ENCODE data around the gene CACTIN.
"Not testable (repeated sequence)": the region's sequence is repeated elsewhere in the genome, so short reads cannot be mapped to it uniquely, and the experiment has no call there.

CACTIN gene

DNA sequence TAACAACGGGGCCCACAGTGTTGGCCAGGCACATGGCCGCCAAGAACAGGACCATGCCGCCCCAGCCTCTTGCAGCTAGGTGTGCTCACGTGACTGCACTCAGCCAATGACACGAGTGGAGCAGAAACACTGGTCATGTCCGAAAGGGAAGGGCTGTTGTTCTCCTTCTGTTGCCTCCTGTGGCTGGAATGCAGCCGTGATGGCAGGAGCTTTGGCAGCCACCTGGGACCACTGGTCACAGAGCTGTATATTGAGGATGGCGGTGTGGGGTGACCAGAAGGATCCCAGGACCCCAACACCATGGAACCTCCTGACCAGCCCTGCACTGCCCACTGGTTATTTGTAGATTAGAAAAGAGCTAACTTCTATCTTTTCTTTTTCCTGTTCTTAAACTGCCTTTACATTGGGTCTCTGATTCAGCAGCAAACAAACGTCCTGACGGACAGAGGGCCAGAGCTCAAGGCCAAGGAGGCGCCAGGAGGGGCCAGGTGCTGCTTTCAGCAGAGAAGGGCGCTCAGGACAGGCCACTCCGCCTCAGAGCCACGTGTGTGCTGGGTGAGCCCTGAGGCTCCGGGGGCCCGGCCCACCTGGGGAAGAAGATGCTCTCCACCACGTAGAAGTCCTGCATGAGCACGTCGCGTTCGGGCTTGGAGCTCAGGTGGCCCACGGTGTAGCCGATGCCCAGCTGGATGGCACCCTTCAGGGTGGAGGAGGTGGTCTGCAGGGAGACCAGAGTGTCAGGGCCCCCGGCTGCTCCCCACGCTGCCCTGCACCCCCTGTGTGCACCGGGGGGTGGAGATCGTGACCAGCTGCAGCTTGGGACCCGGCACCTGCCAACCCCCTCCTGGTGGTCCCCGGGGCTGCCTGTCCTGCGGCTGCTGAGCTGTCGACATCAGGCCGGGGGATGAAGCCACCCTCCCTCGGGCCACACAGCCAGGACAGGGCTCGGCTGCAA, 35.0 kb upstream of the CACTIN start:
- no peak for DNase-seq

DNA sequence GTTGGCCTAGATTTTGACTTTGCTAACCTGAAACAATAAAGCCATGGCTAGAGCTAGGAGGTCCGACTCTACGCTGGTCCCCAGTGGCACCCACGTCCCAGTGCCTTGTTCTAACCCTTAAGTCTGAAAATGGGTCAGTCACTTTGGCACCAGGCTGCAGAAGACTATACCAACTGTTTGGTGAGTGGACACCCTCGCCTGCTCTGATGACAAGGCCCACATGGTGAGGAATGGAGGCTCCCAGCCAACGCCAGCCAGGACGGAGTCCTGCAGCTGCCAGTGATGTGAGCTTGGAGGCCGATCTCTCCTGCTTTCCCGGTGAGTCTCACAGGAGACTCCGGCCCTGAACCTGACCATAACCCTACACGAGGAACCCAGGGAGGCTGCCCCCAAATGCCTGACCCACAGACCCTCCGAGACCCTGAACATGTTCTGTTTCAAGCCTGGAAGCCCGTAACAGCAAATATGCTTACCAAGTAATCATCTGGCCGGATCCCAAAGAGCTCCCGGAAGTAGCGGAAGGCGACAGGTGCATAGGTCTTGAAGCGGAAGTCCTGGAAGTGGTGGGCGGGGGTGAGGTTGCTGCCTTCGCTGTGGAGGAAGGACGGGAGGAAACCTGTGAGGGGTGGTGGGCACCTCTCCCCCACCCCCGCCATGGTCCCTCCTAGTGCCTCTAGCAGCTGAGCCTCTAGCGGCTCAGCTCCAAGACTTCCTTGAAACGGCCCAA, 34.1 kb upstream of the CACTIN start:
- DNase-seq = no peak

DNA sequence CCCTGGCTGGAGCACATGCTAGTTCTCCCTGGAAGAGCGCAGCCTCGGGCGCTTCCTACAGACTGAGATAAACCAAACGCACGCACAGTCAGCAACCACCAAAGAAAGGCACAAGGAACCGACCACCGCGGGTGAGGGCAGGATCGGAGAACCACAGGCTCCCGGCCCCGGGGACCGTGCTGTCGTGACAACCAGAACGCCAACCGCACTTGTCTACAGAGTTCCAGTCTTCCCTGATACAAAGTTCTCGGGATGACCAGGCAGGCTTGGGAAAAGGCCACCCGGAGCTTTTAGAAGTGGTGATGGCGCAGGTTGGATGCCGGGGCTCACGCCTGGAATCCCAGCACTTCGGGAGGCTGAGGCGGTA, 33.1 kb upstream of the CACTIN start:
- no peak for DNase-seq

DNA sequence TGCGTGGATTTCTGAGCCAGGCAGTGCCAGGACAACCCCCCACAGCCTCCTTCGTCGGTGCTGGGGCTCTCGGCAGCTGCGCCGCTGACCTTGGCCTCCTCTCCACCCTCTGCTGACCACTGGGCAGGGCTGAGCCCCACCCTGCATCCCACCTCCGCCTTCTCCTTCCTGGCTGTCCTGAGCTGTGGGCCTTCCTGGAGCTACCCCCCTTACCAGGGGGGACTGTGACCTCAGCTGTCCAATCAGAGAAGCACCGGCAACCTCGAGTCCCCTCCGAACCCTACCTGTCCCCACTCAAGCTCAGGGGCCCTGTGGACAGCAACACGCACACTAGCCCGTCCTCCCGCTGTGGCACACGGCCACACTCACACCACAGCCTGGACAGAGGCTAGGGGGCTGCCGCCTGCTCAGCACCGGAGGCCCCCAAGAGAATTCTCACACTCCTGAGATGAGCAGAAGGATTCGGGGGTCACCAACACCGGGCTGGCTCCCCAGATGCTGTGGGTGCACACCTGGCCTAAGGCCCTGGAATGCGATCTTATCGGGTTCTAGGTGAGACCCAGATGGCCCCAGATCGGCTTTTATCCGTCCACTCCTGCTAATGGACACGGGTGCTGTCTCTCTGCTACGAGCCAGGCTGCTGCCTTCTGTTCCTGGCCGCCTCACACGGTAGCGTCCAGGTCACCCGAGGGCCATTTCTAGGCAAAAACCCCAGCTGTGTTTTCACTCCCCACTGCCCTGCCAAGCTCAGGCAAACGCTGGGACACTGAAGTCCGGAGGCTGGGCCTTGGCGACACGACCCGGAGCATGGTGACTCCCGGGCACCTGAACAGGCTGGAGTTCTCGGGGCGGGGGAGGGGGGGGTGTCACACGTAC, 32.5 kb upstream of the CACTIN start:
- DNase-seq = no peak

DNA sequence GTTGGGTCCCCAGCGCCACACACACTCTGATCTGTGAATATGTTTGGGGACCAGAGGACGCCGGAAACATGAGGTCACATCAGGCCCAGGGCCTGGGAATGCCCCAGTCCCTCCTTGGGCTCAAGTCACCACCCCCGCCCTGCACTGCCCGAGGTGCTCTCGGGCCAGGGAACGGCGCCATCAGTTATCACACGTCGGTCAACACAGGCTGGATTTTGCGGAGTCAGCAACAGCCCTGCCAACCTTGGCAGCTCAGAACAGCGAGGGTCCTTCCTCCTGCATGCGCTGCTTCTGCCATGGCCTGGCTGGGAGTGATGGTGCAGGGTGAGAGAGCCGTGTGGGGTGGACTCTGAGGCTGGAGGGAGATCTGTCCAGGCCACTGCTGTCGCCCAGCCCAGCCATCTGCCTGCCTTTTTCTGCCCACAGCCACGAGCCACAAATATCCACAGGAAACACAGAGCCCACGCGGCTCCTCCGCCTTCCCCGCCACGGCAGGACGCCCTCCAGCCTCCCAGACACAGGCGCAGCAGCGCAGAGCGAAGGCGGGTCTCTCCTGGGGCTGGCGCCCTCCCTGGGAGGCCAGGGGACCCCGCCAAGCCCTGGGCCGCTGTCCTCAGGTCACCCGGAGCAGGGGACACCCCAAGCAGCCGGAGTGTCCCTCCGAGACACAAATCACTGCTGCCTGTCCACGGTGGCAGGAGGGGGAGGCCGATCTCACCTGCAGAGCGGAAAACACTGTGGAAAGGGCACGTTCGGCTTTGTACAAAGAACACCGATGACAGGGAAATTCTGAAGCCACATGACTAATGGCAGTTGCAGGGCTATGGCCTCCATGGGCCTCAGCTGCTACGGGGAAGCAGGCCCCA, 31.6 kb upstream of the CACTIN start:
- DNase-seq = no peak

DNA sequence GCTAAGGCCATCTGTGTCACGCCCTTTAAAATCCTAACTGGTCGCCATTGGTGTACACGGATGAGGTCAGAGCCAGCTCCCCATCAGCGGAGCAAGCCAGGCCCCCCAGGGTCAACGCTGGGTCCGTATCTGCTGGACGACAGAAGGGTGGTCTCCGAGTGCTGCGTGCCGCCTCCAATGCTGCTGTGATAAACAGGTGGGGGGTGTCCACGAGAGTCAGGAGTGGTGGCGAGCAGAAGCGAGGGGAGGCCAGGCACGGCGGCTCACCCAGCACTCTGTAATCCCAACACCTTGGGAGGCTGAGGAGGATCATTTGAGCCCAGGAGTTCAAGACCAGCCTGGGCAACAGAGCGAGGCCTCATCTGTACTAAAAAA, 30.8 kb upstream of the CACTIN start:
- no peak for DNase-seq

DNA sequence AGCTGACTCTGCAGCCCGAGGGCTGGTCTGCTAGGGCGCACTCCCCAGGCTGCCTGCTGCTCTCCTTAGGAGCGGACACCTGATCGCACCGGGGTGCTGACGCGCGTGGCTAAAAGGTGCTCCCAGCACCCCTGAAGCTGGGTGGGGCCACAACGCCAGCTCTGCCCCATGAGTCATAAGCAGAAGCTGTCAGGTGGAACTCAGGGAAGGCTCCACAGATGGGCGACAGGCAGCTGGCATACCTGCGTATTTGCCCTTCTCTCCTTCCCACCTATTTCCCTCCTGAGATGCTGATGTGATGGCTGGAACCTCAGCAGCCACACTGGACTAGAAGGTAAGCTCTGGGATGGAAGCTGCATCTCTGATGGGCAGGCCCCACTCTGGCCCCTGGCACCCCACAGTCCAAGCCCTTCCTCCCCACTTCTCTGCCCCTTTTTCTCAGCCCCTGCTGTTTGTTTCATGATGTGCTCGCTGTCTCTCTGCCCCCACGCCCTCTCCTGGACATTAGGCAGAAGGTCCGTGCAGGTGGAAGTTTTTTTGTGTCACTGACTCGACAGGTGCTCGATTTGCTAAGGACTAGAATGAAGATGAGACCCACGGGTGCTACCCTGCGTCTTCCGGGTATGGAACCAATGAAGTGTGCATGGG, 30.3 kb upstream of the CACTIN start:
- DNase-seq = no peak

DNA sequence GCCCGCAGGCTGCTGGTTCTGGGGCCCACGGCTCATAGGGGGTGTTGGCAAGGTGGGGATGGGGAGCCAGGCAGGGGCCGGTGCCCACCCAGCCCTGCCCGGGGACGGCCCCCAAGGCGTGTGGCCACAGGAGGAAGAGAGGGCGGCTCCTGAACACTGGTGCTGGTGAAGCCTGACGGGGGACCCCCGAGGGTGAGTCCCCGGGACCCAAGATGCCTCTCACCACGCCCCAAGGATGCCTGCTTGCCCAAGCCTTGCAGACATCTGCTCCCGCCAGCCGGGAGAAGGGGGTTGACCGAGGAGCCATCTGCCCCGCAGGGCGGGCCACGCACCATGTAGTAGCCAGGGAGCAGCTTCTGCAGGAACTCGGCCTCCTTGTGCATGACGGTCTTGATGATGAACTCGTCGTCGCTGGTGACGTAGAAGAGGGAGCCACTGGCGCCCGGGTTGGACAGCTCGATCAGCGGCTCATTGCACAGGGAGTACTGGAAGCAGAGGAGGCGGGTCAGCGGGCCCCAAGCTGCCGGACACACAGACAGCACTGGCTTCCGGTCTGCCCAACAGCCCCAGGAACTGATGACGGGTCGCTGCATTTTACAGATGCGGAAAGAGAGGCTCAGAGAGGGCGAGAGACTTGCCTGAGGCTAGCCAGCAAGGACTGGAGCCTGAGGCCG, 29.6 kb upstream of the CACTIN start:
- no peak for DNase-seq

DNA sequence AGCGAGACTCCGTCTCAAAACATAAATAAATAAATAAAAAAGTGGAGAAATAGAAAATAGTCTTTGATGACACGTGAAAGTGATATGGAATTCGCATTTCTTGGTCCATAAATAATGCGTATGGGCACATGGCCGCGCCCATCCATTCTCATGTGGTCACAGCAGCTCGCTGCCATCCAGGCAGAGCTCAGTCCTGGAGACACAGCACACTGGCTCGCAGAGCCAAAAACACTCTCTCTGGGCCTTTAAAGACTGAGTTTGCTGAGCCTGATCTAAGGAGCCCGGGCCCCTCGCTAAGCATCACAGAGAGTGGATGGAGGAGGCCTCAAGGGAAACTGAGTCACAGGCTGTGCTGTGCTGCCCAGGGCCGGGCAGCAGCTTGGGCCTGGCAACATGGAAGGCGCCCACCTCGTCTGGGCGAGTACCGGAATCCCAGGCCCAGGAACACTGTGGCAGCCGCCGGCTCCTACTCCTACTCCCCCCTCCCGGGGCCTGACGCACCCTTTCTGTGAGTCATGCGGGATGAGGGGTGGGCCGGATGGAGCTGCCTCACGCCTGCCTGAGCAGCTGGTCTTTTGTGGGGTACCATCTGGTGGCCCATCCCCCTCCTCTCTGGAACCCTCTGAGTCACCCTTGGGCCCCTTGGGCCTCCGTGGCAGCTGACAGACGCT, 28.9 kb upstream of the CACTIN start:
- DNase-seq = no peak

DNA sequence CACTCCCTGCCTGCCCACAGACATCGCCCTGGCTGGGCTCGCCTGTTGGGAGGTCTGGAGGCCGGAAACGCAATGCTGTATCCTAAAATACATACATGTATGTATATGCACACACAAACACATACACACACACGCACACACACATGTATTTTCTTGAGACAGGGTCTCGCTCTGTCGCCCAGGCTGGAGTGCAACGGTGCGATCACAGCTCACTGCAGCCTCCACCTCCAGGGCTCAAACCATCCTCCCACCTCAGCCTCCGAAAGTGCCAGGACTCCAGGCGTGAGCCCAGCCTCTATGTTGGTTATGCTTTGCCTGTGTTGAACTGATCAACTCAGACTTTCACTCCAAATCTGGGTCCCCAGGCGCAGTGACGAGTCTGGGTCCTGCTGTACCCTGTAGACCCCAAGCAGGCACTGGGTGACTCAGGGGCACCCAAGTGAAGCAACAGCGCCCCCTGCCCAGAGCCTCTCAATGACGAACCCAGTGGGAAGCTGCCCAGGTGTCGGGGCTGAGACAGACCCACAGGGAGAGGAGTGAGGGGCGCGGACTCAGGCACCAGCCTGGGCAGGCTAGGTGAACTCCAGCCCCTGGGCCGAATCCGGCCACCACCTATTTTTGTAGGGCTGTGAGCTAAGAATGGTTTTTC, 27.4 kb upstream of the CACTIN start:
- DNase-seq = no peak

DNA sequence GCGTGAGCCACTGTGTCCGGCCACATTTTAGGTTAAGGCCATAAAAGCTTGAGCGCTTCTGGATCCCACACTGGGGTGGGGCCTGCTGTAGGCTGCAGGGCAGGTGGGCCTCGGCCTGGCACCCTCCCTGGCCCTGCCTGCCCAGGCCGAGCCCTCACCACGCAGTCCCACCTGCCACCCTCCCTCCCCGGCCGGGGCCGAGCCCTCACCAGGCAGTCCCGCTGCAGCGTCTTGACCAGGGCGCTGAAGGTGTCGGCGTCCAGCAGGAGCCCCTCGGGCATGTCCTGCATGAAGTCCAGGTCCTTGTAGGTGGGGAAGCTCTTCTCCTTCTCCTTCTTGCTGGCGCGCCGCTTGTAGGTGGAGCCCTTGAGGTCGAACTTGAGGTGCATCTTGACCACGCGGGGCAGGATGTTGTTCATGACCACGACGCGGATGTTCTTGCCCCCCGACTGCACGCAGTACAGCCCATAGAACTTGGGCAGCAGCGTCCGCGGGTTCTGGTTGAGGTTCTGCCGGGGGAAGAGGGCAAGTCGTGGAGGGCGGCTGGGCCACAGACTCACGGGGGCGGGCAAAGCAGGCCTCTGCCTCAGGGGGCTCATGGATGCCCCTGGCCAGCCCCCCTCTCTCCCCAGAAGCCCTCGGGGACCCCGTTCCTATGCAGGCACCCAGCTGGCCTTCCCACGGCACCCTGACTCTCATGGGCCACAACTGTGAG, 26.6 kb upstream of the CACTIN start:
- no peak for DNase-seq

DNA sequence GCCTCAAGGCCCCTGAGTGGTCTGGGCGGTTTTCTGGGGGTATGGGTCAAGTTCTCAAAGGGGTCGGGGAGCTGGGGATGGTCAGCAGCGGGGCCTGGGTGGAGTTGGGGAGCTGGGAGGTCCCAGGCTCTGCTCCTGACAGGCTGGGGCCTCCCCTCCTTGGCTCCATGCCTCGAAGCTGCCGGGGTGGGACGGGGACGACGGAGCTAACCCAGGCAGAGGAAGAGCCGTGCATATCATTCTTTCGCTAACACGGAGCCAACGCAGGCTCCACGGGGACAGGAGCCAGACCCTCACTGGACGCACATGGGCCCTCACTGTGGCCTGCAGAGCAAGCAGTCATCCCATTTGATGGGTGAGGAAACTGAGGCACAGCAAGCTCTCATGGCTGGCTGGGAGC, 25.8 kb upstream of the CACTIN start:
- no peak for DNase-seq

DNA sequence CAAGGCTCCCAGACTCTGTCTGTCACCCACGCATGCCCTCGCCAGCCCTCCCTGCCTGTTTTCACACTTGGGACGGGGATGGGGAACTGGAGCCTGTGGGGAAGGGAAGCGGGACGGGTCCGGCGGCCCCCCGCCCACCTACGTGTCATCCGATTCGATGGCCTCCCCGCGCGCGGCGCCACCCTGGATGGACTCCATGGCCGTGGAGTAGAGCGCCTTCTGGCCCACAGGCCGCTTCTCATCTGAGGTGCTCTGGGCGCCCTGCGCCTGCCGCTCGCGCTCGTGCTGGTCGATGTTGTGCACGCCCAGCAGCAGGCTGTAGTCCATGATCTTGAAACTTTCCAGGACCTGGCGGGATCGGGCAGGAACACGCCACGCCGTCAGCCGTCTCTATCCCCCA, 25.1 kb upstream of the CACTIN start:
- no peak for DNase-seq

DNA sequence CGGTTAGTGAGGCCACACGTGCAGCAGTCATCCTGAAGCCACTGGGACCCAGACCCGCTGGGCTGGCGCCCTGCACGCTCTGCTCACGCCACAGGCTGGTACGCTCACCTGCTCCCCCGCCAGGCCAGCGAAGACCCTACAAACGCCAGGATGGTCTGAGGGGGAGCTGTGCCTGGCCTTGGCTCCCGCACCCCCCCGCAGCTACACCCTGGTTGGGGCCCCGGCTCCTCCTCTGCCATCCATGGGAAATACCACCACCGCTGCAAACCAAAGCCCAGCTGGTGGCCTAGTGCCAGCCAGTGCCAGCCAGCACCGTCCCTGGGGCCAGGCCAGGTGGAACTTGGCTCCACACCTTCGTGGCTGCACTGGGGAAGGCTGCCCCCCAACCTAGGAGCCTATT, 23.3 kb upstream of the CACTIN start:
- DNase-seq = no peak

DNA sequence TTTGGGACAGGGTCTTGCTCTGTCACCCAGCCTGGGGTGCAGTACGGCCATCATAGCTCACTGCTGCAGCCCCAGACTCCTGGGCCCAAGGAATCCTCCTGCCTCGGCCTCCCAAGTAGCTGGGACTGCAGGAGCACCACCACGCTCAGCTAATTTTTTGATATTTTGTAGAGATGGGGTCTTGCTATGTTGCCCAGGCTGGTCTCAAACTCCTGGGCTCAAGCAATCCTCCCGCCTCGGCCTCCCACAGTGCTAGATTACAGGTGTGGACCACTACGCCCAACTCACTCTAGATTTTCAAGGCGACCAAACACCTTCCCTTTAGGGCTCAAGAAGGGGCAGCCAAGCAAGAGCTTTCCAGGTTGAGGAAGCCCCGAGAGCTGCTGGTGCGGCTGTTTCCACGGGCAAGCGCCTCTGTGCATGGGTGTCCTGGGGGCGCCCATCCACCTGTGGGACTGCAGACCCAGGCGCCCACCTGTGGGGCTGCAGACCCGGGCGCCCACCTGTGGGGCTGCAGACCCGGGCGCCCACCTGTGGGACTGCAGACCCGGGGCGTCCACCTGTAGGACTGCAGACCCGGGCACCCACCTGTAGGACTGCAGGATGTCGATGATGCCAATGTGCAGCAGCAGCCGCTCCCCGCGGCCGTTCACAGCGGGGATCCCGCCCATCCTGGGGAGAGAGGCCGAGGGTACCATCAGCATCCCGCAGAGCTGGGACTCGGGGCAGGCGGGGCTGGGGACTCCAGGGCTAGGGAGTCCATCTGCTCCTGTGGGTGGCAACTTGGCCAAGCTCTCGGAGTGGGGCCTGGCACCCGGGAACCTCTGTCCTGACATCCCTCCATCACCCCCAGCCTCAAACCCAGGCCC, 21.7 kb upstream of the CACTIN start:
- no peak for DNase-seq

DNA sequence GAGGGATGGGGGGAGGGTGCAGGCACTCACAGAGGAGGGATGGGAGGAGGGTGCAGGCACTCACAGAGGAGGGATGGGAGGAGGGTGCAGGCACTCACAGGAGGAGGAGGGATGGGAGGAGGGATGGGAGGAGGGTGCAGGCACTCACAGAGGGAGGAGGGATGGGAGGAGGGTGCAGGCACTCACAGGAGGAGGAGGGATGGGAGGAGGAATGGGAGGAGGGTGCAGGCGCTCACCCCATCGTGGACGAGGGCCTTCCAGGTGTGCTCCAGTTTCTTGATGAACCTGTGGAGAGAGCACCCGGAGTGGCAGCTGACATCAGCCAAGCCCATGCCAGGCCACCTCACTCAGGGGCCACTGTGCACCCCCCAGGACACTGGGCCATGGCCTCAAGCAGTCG, 20.5 kb upstream of the CACTIN start:
- not testable (repeated sequence) for DNase-seq

DNA sequence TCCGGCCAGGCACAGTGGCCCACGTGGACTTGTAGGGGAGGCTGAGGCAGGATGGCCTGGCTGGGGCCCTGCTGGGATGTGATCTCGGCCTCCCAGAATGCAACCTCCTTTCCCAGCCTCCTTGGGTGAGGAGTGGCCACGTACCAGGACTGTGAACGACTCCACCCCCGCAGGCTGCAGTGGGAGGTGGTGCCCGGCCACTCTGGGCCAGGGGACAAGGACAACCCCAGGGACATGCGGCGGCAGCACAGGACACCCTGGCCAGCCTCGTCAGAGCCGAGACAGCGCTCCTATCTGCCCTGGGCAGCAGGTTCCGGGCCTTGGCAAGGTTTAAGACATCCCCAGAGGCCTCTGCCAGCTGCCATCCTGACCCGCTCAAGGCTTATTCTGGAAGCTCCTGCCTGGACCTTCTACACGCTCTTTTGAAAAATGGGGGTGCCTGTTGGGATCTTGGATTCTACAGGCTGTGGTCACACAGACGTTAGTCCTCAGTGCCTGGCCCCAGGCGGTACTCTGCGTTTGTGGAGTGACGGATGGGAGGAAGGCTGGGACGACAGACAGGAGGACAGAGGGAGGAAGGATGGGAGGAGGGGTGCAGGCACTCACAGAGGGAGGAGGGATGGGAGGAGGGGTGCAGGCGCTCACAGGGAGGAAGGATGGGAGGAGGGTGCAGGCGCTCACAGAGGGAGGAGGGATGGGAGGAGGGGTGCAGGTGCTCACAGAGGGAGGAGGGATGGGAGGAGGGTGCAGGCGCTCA, 19.9 kb upstream of the CACTIN start:
- DNase-seq = no peak

DNA sequence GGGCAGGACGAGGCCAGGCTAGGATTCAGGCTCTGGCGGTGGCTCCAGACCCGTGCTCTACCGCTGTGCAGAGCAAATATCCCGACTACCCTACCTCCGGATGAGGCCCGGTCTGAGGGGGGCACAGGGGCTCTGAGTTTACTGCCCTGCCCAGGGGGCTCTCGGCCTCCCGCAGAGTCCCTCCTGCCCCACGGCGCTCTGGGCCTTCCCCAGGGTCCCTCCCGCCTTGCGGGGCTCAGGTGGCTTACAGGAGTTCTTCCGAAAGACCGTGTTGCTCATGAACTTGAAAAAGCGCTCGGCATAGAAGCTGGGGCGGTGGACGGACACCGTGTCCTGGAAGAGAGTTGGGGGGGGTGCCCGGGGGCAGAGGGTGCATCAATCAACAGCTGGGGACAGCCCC, 19.1 kb upstream of the CACTIN start:
- no peak for DNase-seq
